NCI-H82 treated with DMSO at 0.1 percent for 48 hours (cell line): ENCODE data around the gene SMC1B.

Experiments used
- DNase-seq: peaks from one replicate; lab custom pipeline; 2025; ENCODE audit not compliant: unreplicated experiment; lab: John Stamatoyannopoulos, UW

The SMC1B gene

DNA sequence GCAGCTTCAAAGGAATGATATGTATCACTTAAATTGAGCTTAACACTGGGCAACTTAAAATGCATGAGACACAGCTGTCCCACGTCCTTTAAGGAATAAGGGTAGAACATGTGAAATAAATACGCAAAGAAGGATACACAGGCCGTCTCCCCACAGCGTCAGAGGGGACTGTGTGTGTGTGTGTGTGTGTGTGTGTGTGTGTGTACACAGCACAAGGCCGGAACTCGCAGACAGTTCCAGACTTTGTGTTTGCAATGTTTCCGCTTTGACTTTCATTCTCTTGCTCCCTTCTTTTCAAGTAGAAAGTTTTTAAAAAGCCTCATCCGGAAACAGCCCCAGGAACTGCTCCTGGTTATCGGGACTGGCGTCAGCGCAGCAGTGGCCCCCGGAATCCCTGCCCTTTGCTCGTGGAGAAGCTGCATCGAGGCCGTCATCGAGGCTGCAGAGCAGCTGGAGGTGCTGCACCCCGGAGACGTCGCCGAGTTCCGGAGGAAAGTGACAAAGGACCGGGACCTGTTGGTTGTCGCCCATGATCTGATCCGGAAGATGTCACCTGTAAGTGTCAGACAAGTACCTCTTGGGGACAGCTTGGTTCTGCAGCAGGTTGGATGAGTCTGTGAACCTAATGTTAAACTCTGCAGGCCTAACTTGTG is 90.4 kb downstream of the SMC1B start:
- no peak for DNase-seq

GRCh38 chr22:45321827-45322226 is 91.6 kb downstream of the SMC1B start:
- DNase-seq = no peak

GRCh38 chr22:45320357-45320976 is 92.9 kb downstream of the SMC1B start:
- DNase-seq = no peak

- no peak for DNase-seq
These were observed 94.1 kb downstream of the SMC1B start for GRCh38 chr22:45319324-45319685.

DNA sequence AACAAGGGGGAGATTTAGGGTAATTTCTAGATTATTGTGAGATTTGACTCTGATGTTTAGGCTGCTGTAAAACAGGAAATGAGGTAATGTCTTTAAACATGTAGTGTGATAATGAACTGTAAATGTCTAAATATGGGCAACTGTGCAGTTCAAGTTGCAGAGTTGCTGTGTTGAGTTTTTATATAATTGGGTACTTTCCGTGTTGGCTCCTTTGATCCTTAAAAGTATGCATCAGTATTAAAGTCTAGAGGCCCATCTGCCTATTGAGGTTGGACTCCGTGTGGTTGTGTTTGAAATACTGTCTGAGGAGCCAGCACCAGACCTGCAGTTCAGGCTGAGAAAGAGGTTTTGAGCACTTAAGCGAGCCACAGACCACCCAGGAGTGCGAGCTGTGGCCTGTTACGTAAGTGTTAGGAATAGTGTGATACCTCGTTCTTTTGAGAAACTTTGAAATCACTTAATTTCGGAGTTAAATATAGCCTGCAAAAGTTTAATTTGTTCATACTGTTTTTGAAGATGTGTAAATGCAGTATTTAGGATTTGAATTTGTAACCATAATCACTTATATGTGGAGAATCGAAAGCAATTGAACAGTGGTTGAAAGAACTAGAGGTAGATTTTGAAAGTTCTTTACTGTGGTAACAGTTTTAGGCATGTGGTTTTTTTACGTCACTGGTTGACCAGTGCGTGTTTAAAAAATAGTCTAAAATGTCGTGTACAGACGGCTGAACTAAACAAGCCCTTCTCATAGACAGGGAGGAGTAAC is 94.7 kb downstream of the SMC1B start:
- DNase-seq = no peak

DNA sequence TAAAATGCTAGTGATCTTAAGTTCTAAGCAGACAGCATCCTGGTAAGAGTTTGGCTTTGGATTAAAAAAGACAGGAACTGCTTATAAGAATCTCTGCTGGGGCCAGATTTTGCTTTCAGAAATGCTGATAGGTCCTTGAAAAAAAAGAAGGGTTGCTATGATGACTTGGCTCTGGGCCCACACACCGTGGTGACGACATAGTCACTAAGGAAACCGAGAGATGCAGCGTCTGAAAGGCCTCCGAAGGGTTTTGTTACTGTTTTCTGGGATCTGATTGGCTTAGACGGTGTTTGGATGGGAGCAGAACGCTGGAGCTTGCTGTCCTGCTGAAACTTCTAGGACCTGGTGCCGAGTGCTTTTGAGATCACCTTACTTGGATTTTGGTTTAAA is 95.2 kb downstream of the SMC1B start:
- DNase-seq = no peak

DNA sequence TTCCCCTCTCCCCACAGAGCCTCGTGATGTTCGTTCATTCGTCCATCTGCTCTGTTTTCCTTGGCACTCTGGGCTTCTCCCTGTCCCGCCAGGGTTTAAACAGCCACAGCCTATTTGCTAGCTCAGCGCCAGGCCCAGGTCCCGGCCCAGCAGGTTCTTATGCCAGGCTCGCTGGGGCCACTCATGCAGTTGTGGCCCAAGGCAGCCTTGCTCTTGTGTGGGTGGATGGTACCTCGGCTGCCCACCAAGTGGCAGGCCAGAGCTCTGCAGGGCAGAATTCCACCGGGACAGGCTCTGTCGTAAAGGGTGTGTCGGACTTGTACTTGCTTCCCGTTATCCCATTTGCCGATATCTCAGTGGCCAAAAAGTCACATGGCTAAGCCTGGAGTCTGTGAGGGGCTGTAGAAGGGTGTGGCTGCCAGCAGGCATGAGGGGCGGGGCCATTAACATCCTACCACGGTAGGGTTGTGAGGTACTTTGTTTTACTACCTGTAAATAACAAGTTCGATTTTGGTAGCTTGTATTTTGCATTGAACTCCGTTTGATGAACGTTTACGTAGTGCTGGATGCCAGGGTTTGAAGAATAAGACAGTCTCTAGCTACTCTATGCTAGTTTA is 95.7 kb downstream of the SMC1B start:
- no peak for DNase-seq

DNA sequence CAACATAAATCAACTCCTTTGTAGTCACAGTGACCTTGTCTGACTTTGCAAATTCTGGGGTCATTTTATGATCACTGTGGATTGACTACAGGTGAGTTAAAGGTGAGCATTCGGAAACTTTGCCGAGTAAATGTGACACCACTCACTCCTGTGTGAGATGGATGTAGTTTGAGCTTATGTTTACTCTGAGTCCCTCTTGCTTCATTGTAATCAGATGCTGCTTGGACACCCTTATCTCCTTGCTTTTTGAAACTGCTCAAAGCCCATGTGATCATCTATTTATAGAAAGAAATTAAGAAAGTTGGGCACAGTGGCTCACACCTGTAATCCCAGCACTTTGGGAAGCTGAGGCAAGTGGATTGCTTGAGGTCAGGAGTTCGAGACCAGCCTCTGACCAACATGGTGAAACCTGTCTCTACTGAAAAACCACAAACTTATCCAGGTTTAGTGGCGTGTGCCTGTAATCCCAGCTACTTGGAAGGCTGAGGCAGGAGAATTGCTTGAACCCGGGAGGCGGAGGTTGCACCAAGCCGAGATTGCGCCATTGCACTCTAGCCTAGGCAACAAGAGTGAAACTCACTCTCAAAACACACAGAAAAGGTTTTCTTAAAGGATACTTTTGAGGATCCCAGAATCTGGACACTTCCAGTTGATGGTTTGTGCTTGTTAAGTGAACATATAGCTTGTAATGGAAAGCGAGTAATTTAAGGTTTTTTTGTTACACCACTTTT is 96.4 kb downstream of the SMC1B start:
- no peak for DNase-seq

- no peak for DNase-seq
These were observed 98.6 kb downstream of the SMC1B start for GRCh38 chr22:45314786-45315185.

GRCh38 chr22:45314054-45314721 is 99.2 kb downstream of the SMC1B start:
- DNase-seq = no peak

DNA sequence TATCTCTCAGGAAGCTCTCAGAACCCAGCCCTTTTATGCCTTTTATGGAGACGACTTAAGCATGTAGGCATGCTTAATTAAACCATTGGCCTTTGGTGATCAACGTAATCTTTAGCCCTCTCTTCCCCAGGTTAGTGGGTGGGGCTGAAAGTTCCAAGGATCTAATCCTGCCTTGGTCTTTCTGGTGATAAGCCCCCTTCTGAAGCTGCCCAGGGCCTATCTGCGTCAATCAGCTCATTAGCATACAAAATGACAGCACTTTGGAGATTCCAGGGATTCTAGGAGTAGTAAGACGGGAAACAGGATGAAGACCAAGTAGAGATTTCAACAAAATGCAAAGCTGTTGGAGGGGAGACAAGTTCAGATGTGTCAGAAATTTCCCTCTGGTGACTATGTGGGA is 100.5 kb downstream of the SMC1B start:
- no peak for DNase-seq

DNA sequence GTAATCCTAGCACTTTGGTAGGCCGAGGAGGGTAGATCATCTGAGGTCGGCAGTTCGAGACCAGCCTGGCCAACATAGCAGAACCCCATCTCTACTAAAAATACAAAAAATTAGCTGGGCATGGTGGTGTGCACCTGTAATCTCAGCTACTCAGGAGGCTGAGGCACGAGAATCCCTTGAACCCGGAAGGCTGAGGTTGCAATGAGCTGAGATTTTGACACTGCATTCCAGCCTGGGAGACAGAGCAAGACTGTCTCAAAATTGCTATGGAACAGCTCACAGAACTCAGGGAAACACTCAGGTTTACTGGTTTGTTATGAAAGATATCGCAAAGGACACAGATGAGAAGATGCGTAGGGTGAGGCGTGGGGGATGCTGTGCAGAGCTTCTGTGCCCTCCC is 101.0 kb downstream of the SMC1B start:
- no peak for DNase-seq

DNA sequence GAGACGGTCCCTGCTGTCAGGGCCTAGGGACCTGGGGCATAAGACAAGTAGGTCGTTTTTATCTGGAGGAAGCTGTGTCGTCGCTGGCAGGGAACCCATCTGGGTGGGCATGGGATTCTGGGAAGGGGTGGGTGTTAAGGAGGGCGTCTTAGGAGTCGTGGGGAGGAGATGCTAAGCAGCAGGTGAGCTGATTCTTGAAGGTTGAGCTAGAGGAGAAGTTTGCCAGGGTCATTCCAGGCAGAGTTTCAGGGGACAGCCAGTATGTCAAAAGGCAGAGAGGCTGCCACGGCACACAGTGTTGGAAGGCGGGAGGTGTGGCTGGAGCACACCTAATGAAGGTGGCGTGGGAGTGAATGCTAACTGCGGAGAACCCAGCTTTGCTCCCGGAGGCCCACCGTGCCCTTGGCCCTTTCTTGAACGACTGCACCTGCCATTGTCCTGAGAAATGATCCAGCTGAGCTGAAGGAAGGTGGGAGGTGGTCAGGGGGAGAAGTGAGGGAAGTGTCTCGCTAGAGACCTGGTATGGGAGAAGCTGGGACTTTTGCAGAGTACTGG is 102.3 kb downstream of the SMC1B start:
- DNase-seq = no peak

DNA sequence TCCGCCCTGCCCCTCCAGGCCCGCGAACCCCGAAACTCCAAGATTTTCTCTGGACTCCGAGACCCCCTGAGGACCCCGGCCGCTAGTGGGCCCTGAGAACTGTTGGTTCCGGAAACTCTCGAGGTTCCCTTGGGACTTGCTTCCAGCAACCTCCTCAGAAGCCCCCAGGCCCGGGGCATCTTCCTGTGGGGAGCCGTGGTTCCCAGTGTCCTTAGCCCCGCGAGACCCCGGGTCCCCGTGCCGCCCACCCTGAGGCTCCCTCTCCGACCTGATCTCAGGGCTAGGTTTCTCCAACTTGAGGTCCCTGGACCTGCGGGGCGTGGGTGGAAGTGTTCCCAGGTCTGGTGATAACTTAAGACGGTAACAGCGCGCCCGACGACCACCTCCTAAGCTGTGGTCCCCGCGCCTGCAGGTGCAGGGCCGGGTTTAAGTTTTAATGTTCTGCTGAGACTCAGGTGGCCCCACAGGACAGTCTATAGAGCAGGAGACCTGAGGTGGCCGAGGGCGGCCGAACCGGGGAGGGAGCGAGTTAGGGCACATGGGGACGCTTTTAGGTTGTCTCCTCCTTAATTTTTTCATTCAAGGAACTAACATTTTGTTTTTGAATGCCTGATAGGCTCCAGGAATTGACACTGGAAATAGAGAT is 102.9 kb downstream of the SMC1B start:
- no peak for DNase-seq

DNA sequence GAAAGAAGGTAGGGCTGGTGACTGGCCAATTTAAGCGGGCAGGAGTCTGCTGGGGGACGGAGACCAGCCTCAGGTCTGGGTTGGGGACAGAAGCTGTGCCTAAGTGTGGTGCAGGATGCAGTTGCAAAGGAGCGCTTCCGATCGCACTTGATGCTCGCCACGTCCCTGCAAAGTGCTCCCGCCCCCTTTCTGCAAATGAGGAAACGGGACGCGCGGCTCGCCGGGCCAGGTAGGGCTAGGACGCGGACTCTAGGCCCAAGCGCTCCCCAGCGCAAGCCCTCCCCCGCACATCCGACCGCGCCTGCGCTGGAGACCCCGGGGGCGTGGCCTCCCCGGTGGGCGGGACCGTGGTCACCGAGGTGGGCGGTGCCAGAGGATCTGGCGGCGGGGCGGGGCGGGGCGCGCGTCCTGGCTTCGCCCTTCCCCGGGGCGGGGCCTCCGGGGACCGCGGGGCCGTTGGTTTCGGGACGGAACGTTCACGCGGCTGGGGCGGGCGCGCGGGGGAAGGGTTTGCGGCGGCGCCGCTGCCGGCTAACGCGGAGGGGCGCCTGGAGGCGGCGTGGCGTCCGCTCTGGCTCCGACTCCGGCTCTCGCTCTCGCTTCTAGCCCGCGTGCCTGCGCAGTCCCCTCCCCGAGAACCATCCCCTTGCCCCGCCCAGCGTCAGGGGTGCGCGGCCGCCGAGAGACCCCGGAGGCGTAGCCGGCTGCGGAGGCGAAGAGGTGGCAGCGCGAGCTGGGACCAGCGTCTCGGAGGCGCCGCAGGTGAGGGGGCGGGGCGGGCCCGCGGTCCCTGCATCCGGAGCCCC is 103.8 kb downstream of the SMC1B start, which contains the start of gene FAM118A:
Gene FAM118A (plus strand): TSS at position 513 of the 806 bp plus-strand sequence. CDS start 12,446 bp downstream, outside the sequence.
- peak; percentile 56 for DNase-seq

DNA sequence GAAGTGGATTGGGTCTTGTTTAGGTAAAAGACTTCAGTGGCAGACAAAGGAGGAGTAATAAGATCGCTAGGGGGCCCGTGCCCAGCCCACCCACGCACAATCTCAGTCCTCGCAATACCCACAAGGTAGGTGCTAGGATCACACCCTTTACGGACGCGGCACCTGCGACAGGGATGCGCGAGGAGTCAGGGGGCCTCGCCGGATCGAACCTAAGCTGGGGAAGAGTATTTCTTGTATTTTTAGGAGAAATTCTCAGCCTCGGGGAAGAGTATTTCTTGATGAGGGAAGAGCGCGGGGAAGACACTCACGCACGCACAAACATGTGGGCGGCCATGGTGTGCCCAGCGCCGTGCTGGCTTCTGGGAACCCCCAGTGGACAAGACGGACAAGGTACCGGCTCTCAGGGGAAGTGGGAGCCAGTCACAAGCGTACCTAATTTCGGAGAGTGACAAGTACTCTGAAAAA is 104.4 kb downstream of the SMC1B start:
- no peak for DNase-seq

DNA sequence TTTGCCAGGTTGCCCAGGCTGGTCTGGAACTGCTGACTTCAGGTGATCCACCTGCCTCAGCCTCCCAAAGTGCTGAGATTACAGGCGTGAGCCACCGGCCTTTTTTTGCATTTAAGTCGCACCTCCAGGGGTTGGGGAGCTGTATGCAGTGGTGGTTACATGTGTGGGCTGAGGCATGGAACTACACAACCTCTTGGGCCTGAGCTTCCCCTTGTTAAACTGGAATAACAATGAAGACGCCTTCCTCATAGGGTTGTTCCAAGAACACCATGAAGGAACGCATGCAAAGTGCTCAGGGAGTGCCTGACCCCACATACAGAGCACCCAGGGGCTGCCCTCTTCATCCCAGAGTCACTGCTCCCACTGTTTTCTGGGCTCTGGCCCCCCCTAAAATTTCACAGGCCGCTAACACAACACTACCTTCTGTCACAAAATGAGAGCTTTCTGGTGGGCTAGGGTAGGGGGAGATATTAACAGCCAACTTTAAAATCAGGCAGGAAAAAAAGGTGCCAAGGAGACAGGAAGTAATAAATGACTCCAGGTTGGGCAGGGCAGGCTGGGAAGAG is 104.9 kb downstream of the SMC1B start:
- DNase-seq = no peak

- no peak for DNase-seq
These were observed 107.3 kb downstream of the SMC1B start for GRCh38 chr22:45306139-45306538.
